Ishikawa (cell line): ENCODE data around the gene CACNA1A.

Experiments
- EP300 ChIP-seq: IDR thresholded peaks from 2 replicates; pipeline ENCODE4 v1.6.1; 2012; ENCODE audit warnings: borderline replicate concordance
- FOXM1 ChIP-seq: IDR thresholded peaks from 2 replicates; pipeline ENCODE4 v1.6.1; 2012; ENCODE audit warnings: low read depth, borderline replicate concordance
- RAD21 ChIP-seq: IDR thresholded peaks from 2 replicates; pipeline ENCODE4 v1.6.1; 2012; ENCODE audit warnings: low read depth
- TAF1 ChIP-seq: IDR thresholded peaks from 2 replicates; pipeline ENCODE4 v1.6.1; 2012; ENCODE audit warnings: low read depth, mild to moderate bottlenecking
- USF1 ChIP-seq: IDR thresholded peaks from 2 replicates; pipeline ENCODE4 v1.6.1; 2012

GRCh38 chr19:13195678-13196077 lies 310.6 kb downstream of the CACNA1A start:
- TF ChIP-seq EP300 (no peak), USF1 (no peak), FOXM1 (no peak), RAD21 (peak; percentile 9; the same call in 1 of the 2 replicates), TAF1 (no peak)
